B cell (primary cell): ENCODE measurements around the gene OR2T10. TPM values are rescaled to one million over a fixed set of nuclear protein-coding genes. Genes with fewer than 3 reads are reported as not detected.

ENCODE experiments used
- ATAC-seq: fragments of 200-7000 bp; cut with Tn5 transposase; one replicate; pipeline ENCODE4 v1.10.0; 2021; ENCODE audit warnings: low read depth, mild to moderate bottlenecking, moderate number of reproducible peaks, moderate library complexity
- CTCF ChIA-PET: fragments of 350-600 bp; sonication (Branson Sonifier 250); formaldehyde crosslinking; loops from one replicate; lab custom pipeline; 2021; ENCODE audit warnings: antibody characterized with exemption, inconsistent platforms; lab: Charles Lee
- POLR2A ChIA-PET: fragments of 350-600 bp; sonication (Branson Sonifier 250); formaldehyde crosslinking; loops from one replicate; lab custom pipeline; 2021; ENCODE audit warnings: antibody characterized with exemption; lab: Charles Lee
- DNase-seq: peaks from one replicate; pipeline ENCODE4 v3.0.0; 2013
- H2AFZ ChIP-seq: 2 replicates; pipeline ENCODE4 v1.6.1; 2012; ENCODE audit warnings: mild to moderate bottlenecking, low read depth, low read length; ENCODE audit not compliant: insufficient read depth, poor library complexity, severe bottlenecking
- H3K27ac ChIP-seq, 2 donors: 1 replicate in 1 of 2; 2 replicates in 1 of 2; pipeline ENCODE4 v1.5.1; 2012 to 2013; ENCODE audit warnings: low read length in 2 of 2, mild to moderate bottlenecking in 2 of 2, moderate library complexity in 1 of 2
- H3K27me3 ChIP-seq, 4 experiments: fragments of 200-600 bp in 1 of 4; sonication (generic) in 1 of 4; replicated peaks in 1 of 4; 1 replicate in 2 of 4; 2 replicates in 2 of 4; pipeline versions ENCODE4 v1.6.1 to v1.7.0; 2013 to 2016; ENCODE audit warnings: low read length in 3 of 4, mild to moderate bottlenecking in 2 of 4, mixed read lengths in 1 of 4, moderate library complexity in 1 of 4; ENCODE audit not compliant: insufficient read depth in 4 of 4, control insufficient read depth in 3 of 4; ENCODE audit errors: control extremely low read depth in 1 of 4
- H3K36me3 ChIP-seq, 2 experiments: replicated peaks in 1 of 2; 1 replicate in 1 of 2; 2 replicates in 1 of 2; pipeline versions ENCODE4 v1.6.1 to v1.7.1; 2013; ENCODE audit warnings: low read length in 1 of 2; ENCODE audit not compliant: insufficient read depth in 2 of 2, control insufficient read depth in 1 of 2; ENCODE audit errors: control extremely low read depth in 1 of 2, extremely low read depth in 1 of 2
- H3K4me1 ChIP-seq, 2 donors: fragments of 200-600 bp in 1 of 2; sonication (generic) in 1 of 2; 1 replicate in 1 of 2; 2 replicates in 1 of 2; pipeline versions ENCODE4 v1.5.1 to v1.6.1; 2013 to 2017; ENCODE audit warnings: low read length in 2 of 2; ENCODE audit not compliant: control insufficient read depth in 2 of 2, insufficient read depth in 2 of 2
- H3K4me2 ChIP-seq: replicated peaks from 2 replicates; pipeline ENCODE3; 2012; ENCODE audit warnings: mild to moderate bottlenecking, low read depth, low read length; ENCODE audit not compliant: poor library complexity, severe bottlenecking
- H3K4me3 ChIP-seq, 5 experiments: fragments of 200-600 bp in 1 of 5; sonication (generic) in 1 of 5; 1 replicate in 3 of 5; 2 replicates in 2 of 5; pipeline versions ENCODE4 v1.5.1 to v1.7.0; 2011 to 2016; ENCODE audit warnings: low read length in 4 of 5, mild to moderate bottlenecking in 4 of 5, low read depth in 2 of 5, control low read depth in 1 of 5, moderate library complexity in 1 of 5; ENCODE audit not compliant: insufficient read depth in 1 of 5; ENCODE audit errors: control extremely low read depth in 1 of 5, extremely low read depth in 1 of 5
- H3K79me2 ChIP-seq: fragments of 200-600 bp; sonication (generic); one replicate; pipeline ENCODE4 v1.6.0; 2016; ENCODE audit warnings: low read length; ENCODE audit not compliant: control insufficient read depth, insufficient read depth
- H3K9ac ChIP-seq: fragments of 200-600 bp; sonication (generic); 2 replicates; pipeline ENCODE4 v1.6.1; 2017; ENCODE audit warnings: mild to moderate bottlenecking, low read length, moderate library complexity
- H3K9me3 ChIP-seq, 3 donors: one replicate each; pipeline versions ENCODE4 v1.6.1 to v1.7.1; 2013; ENCODE audit warnings: low read length in 2 of 3; ENCODE audit not compliant: control insufficient read depth in 2 of 3, insufficient read depth in 1 of 3; ENCODE audit errors: control extremely low read depth in 1 of 3
- H4K20me1 ChIP-seq: 2 replicates; pipeline ENCODE4 v1.6.0; 2012; ENCODE audit warnings: mild to moderate bottlenecking, low read length; ENCODE audit not compliant: insufficient read depth, control insufficient read depth, poor library complexity, severe bottlenecking
- H3K27ac Mint-ChIP-seq: one replicate; pipeline ENCODE4 v1.8.0; 2021; ENCODE audit warnings: mixed read lengths
- H3K27me3 Mint-ChIP-seq: one replicate; pipeline ENCODE4 v1.8.0; 2021; ENCODE audit warnings: mixed read lengths
- H3K4me1 Mint-ChIP-seq: one replicate; pipeline ENCODE4 v1.8.0; 2021; ENCODE audit warnings: mixed read lengths
- H3K4me3 Mint-ChIP-seq: one replicate; pipeline ENCODE4 v1.8.0; 2021; ENCODE audit warnings: mixed read lengths
- H3K9me3 Mint-ChIP-seq: one replicate; pipeline ENCODE4 v1.8.0; 2022; ENCODE audit warnings: mixed read lengths; ENCODE audit not compliant: insufficient read depth
- EZH2 ChIP-seq: IDR thresholded peaks from 2 replicates; pipeline ENCODE4 v1.6.1; 2012; ENCODE audit warnings: borderline replicate concordance, low read depth, mild to moderate bottlenecking, moderate library complexity, low read length; ENCODE audit not compliant: insufficient read depth, poor library complexity, severe bottlenecking
- WGBS: methylation state at CpG from one replicate; pipeline ENCODE4 v1.1.5; 2013; ENCODE audit warnings: missing lambda C conversion rate; ENCODE audit not compliant: insufficient coverage; 5-methylcytosine and 5-hydroxymethylcytosine counted together
- intact Hi-C: fragments of 100-400 bp; cut with micrococcal nuclease; formaldehyde crosslinking; loops from one replicate; pipeline ENCODE4 v1.10.0; 2022
- polyA plus RNA-seq: library from polyadenylated mRNA; depleted of rRNA; stranded (reverse); fragments of >200 nt; gene quantifications from 2 replicates; pipeline ENCODE4 v1.2.3, GENCODE V29; 2012
- total RNA-seq, 2 donors: library from RNA; stranded (reverse); fragments of 120-200 nt in 1 of 2; gene quantifications; 1 replicate in 1 of 2; 2 replicates in 1 of 2; pipeline versions ENCODE4 v1.2.3 to v1.2.4, GENCODE V29; 2013 to 2022
- TF ChIP-seq, protein P1 (sequence below): fragments of 200-600 bp; IDR thresholded peaks from one replicate; pipeline ENCODE4 v1.8.0; 2022; ENCODE audit warnings: antibody characterized with exemption, mild to moderate bottlenecking

OR2T10 gene
- total and polyA plus RNA-seq, 2 donors (not counting 1 experiment from before 2014, with no cell fraction given) = 0.27 to 2.5 TPM

DNA sequence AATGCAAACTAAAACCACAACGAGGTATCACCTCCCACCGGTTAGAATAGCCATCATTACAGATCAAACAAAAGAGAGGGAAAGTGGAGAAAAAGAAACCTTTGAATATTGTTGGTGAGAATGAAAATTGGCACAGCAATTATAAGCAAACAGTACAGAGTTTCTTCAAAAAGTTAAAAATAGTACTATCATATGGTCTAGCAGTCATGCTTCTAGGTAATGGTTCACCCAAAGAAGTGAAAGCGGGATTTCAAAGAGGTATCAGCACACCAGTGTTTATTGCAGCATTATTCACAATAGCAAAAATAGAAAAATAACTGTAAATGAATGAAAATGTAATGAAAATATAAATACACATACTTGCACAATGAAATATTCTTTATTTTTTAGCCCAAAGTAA lies 8.2 kb downstream of the OR2T10 start:
- ChIA-PET CTCF (no interaction called here), POLR2A (no interaction called here)
- TF ChIP-seq, protein P1, sequence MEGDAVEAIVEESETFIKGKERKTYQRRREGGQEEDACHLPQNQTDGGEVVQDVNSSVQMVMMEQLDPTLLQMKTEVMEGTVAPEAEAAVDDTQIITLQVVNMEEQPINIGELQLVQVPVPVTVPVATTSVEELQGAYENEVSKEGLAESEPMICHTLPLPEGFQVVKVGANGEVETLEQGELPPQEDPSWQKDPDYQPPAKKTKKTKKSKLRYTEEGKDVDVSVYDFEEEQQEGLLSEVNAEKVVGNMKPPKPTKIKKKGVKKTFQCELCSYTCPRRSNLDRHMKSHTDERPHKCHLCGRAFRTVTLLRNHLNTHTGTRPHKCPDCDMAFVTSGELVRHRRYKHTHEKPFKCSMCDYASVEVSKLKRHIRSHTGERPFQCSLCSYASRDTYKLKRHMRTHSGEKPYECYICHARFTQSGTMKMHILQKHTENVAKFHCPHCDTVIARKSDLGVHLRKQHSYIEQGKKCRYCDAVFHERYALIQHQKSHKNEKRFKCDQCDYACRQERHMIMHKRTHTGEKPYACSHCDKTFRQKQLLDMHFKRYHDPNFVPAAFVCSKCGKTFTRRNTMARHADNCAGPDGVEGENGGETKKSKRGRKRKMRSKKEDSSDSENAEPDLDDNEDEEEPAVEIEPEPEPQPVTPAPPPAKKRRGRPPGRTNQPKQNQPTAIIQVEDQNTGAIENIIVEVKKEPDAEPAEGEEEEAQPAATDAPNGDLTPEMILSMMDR = no peak
- no peak for TF ChIP-seq EZH2
- H3K4me1 Mint-ChIP-seq = peaks cover 3% of the 10 kb centered on the region
- no peaks in the 10 kb centered on the region for H4K20me1 ChIP-seq
- H3K27ac ChIP-seq = no peak overlapping the region
- H3K4me1 ChIP-seq = no peaks in the 10 kb centered on the region
- no peaks in the 10 kb centered on the region for H3K79me2 ChIP-seq
- H2AFZ ChIP-seq = no peak overlapping the region
- no peak overlapping the region for H3K9ac ChIP-seq
- peaks cover 0 to 3% (median 0%) of the 10 kb centered on the region in 3 donors for H3K9me3 ChIP-seq
- intact Hi-C loops = no loop called here
- H3K9me3 Mint-ChIP-seq = no peaks in the 10 kb centered on the region
- ATAC-seq (no peak), DNase-seq (no peak)
- H3K36me3 ChIP-seq = no peaks in the 10 kb centered on the region
- H3K27ac Mint-ChIP-seq = no peak overlapping the region
- H3K4me3 ChIP-seq = no peak overlapping the region
- no CpG with 5 or more reads among the region's 3 CpGs for WGBS
- H3K4me2 ChIP-seq = no peak overlapping the region
- no peak overlapping the region for H3K4me3 Mint-ChIP-seq
- no peaks in the 10 kb centered on the region for H3K27me3 ChIP-seq
- H3K27me3 Mint-ChIP-seq = peaks cover 2% of the 10 kb centered on the region

DNA sequence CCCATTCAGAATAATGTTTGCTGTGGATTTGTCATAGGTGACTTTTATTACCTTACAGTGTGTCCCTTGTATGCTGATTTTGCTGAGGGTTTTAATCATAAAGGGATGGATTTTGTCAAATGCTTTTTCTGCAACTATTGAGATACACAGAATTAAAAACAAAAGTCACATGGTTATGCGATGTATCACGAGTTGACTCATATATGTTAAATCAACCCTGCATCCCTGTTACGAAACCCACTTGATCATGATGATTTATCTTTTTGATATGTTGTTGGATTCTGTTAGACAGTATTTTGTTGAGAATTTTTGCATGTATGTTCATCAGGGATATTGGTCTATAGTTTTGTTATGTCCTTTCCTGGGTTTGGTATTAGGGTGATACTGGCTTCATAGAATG lies 12.2 kb downstream of the OR2T10 start:
- Histone ChIP-seq H3K4me2 (no peak overlapping the region), H3K27ac (no peak overlapping the region), H3K27me3 (no peaks in the 10 kb centered on the region), H3K36me3 (no peaks in the 10 kb centered on the region), H3K79me2 (no peaks in the 10 kb centered on the region), H2AFZ (no peak overlapping the region), H3K9ac (no peak overlapping the region), H3K9me3 (no peaks in the 10 kb centered on the region), H4K20me1 (no peaks in the 10 kb centered on the region), H3K4me1 (no peaks in the 10 kb centered on the region), H3K4me3 (no peak overlapping the region)
- intact Hi-C loops = no loop called here
- Mint-ChIP-seq H3K27me3 (peaks cover 2% of the 10 kb centered on the region), H3K4me1 (peaks cover 3% of the 10 kb centered on the region), H3K4me3 (no peak overlapping the region), H3K27ac (no peak overlapping the region), H3K9me3 (no peaks in the 10 kb centered on the region)
- ATAC-seq (no peak), DNase-seq (no peak)
- POLR2A ChIA-PET = no interaction called here
- TF ChIP-seq EZH2 = no peak
- TF ChIP-seq, protein P1 = no peak
- WGBS = no CpG with 5 or more reads among the region's 3 CpGs
- CTCF ChIA-PET = no interaction called here
